NCI-H748 (cell line): ENCODE measurements around the gene VPS8.

Experiments used
- DNase-seq: peaks from one replicate; lab custom pipeline; 2025; ENCODE audit not compliant: unreplicated experiment; lab: John Stamatoyannopoulos, UW

The VPS8 gene

DNA sequence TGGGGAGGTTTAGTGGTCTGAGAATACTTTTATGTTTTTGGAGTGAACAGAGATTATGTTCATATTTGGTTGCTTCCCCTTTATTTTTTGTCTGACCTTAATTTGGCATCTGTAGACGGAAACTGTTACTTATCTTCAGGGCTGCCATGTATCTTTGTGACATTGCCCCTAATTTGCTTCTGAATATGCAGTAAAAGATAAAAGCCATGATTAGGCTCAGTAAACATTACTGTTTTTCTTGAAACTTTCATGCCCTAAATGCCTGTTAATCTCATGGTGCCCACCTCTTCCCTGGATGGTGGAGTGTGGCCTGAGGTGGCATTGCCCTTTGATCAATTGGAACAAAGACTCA is 234.2 kb downstream of the VPS8 start:
- DNase-seq, result no peak

DNA sequence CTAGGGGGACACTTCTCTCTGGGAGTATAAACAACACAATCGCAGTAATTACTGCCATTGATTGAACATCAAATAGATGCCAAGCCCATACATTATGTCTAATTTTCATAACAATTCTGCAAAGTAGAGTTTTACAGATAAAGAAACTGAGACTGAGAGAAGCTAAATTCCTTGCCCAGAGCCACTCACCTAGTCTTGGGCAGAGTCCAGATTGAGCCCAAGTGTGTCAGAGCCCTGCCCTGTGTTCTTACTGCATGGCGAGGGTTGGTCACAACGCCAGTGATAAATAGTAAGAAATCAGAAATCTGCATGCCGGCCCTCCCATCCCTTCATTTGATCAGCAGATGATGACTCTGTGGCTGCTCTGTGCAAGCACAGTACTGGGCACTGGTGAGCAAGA is 234.6 kb downstream of the VPS8 start:
- DNase-seq, result no peak

DNA sequence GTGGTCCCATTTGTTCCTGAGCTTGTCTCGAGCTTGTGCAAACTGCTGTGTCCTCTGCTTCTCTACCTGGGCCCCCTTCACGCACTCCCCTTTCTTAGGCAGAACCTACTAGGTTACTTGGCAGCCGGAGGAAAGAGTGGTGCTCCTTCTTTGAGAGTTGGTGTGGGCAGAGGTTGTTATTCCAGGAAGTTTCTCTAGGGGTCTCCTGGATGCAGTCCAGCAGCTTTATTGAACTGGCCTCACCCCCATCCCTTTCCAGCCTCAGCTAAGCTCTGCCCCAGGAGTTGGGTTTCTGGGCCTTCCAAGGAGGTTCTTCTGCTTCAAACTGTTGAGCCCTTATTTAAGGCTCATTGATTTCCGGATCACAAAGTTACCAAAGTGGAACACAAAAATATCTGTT is 237.7 kb downstream of the VPS8 start:
- no peak for DNase-seq

DNA sequence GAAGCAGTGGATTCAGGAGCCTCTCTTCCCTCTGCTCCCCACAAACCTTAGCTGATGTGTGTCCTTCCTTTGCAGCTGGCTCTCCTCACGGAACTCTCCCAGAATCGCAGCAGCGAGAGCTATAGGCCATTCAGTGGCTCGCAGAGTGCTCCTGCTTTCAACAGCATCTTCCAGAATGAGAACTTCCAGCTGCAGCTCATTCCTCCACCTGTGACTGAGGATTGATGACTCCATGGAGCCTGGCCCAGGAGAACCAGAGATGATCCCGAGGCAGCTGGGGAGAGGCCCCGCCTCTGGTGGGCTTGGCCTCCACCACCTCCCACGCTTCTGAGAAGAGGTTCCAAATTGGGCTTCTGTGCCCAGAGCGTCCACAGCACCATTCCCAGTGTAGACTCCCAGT is 239.8 kb downstream of the VPS8 start:
- DNase-seq, result no peak

DNA sequence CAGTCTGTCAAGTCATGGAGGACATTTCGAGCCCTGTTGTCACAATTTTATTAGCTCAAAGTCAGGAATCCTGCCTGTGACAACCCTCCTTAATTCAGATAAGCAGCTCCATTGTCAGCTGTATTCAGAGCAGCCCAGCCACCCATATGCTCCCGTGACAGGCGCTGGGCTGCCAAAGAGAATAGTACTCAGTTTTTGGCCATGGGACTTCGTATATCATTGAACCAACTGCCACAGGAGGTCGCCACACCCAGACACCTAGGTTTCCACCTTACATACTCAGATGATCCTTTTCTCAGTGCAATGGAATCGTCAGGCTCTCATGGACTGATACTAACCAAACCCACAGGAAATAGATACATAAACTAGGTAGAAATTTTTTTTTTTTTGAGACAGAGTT is 240.7 kb downstream of the VPS8 start:
- DNase-seq, result no peak

DNA sequence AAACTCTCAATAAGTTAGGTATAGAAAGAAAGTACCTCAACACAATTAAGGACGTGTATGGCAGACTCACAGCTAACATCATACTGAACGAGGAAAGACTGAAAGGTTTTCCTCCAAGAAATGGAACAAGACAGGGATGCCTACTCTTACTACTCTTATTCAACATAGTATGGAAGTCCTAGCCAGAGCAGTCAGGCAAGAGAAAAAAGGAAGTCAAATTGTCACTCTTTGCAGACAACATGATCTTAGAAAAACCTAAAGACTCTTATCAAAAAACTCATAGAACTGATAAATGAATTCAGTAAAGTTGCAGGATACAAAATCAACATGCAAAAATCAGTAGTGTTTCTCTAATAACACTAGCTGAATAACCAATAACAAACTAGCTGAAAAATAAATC is 244.9 kb downstream of the VPS8 start:
- no peak for DNase-seq

DNA sequence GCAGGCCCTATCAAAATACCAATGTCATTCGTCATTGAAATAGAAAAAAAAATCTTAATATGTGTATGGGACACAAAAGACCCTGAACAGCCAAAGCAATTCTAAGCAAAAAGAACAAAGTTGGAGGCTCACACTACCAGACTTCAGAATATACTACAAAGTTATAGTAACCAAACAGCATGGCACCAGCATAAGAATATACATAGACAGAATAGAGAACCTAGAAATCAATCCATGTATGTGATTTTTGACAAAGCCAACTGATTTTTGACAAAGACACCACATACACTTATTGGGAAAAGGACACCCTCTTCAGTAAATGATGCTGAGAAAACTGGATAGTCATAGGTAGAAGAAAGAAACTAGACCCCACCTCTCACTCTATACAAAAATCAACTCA is 245.9 kb downstream of the VPS8 start:
- DNase-seq, result no peak

DNA sequence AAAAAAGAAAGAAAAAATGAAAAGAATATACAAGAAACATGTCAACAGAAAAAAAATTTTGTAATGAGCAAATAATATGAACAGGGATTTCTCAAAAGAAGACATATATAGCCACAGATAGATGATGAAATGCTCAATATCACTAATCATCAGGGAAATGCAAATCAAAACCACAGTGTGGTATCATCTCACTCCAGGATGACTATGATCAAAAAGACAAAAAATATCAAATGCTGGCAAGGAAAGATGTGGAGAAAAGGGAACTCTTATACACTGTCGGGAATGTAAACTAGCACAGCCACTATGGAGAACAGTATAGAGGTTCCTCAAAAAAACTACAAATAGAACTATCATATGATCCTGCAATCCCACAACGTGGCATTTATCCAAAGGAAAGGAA is 246.8 kb downstream of the VPS8 start:
- no peak for DNase-seq

DNA sequence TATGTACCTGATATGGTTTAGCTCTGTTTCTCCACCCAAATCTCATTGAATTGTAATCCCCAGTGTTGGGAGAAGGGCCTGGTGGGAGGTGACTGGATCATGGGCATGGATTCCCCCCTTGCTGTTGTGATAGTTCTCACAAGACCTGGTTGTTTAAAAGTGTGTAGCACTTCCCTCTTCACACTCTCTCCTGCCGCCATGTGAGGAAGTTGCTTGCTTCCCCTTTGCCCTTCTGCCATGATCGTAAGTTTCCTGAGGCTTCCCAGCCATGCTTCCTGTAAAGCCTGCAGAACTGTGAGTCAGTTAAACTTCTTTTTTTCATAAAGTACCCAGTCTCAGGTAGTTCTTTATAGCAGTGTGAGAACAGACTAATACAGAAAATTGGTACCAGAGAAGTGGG is 247.8 kb downstream of the VPS8 start:
- DNase-seq, result no peak

DNA sequence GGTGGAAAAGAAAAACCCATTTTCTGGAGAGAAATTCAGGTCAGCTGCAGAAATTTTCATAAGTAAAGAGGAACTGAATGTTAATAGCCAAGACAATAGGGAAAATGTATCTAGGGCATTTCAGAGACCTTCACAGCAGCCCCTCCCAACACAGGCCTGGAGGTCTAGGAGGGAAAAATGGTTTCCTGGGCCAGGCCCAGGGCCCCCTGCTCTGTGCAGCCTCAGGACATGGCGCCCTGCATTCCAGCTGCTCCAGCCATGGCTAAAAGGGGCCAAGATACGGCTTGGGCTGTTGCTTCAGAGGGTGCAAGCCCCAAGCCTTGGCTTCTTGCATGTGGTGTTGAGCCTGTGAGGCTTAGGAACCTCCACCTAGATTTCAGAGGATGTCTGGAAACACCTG is 248.7 kb downstream of the VPS8 start:
- DNase-seq, result no peak

DNA sequence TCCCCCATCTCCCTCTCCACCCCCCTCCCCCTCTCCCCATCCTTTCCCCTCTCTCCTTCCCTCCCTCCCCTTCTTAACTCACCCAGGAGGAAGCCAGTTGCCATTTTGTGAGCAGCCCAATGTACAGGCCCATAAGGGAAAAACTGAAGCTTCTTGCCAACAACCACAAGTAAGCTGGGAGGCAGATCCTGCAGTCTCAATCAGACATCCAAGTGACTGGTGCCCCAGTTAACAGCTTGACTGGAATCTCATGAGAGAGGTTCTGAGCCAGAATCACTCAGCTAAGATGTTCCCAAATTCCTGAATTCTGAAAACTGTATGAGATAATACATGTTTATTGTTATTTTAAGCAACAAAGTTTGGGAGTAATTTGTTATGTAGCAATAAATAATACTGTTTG is 250.2 kb downstream of the VPS8 start:
- DNase-seq, result no peak

DNA sequence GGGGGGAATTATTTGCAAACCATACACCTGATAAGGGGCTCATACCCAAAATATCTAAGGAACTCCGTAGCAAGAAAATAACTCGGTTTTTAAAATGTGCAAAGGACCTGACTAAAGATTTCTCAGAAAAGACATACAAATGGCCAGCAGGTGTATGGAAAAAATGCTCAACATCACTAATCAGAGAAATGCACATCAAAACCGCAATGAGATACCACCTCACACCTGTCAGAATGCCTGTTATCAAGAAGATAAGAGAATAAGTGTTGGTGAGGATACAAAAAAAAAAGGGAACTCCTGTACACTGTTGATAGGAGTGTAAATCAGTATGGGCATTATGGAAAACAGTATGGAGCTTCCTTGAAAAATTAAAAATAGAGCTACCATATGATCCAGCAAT is 251.5 kb downstream of the VPS8 start:
- no peak for DNase-seq

DNA sequence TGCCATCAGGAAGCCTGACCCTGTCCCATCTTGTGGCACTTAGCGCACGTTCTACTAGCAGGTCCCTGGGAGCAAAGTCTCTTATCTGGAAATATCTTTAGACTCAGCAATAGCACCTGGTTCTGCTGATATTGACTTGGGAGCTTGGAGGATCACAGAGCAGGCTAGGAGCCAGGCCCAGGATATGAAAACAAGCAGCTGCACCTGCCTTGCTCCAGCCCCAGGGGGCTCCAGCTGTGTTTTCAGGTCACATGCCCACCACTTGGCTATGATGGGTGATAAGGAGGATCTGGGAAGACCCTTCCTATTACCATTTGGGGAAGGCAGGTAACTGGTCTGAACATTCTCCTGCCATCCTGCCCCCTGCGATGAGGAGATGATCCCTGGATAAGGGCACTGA is 253.1 kb downstream of the VPS8 start:
- DNase-seq, result no peak

DNA sequence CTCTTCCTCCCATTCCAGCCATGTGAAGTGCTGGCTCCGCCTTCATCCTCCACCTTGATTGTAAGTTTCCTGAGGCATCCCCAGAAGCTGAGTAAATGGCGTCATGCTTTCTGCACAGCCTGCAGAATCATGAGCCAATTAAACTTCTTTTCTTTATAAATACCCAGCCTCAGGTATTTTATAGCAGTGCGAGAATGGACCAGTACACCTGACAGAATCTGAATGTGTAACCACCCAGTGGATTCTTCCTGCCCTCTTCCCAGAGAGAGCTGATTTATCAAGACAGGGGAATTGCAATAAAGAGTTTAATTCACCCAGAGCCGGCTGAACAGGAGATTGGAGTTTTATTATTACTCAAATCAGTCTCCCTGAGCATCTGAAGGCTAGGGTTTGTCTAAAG is 254.3 kb downstream of the VPS8 start:
- DNase-seq, result no peak

DNA sequence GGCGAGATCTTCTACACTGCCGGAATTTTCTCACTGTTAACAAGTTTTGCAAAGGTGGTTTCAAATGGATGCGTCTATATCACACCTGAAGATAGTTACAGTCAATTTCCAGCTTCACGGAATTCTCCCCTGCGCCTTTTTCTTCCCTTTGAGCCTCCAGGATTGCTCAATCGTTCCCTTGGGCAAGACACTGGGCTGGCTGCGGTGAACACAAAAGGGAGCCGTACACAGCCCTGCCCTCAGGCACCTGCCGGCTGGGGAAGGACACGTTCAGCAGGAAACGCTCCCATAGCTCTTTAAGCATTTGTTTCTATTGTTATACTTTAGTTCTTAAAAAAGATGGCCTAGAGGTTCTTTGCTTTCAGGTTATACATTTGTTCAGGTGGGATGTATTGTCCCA is 255.2 kb downstream of the VPS8 start:
- no peak for DNase-seq

DNA sequence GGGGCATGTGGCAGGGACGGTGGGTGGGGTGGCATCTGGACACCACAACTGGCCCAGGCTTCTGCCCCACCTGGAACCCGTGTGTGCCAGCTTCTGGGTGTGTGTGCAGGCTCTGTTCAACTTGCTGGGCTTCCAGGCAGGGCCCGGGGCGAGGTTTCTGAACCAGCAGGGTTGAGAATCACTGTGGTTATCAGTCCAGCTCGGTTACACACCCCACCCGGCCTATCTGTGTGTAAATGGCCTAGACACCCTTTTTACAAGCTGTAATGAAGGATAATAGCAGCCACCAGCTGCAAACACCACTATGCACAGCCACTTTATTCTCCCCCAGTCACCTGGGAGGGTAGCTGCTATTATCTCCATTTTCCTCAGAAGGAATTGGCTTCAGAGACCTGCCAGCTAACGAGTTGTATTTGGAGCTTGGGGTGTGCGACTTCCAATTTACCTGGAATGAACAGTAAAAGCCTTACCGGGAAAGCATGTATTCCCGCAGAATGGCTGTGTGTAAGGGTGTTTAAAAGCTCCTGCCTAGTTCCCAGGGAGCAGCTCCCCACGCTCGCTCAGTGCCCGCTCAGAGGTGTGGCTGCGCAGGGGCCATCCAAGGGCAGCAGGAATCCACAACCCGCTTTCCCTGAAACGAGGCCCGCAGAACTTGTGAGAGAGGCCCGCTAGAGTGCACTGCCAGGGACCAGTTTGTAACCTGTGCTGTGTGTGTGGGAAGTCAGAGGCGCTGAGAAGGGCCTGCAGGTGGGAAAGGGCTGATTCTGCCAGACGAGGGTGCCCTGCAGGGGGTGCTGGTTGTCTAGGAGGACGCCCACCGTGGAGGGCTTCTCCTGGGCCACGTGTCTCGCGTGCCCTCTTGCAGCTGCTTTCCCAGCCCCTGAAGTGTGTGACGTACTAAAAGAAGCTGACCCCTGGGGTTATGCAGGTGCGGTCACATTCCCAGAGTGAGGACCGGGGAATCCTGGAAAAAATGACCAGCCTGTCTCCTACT is 257.4 kb downstream of the VPS8 start:
- peak; percentile 3 for DNase-seq

DNA sequence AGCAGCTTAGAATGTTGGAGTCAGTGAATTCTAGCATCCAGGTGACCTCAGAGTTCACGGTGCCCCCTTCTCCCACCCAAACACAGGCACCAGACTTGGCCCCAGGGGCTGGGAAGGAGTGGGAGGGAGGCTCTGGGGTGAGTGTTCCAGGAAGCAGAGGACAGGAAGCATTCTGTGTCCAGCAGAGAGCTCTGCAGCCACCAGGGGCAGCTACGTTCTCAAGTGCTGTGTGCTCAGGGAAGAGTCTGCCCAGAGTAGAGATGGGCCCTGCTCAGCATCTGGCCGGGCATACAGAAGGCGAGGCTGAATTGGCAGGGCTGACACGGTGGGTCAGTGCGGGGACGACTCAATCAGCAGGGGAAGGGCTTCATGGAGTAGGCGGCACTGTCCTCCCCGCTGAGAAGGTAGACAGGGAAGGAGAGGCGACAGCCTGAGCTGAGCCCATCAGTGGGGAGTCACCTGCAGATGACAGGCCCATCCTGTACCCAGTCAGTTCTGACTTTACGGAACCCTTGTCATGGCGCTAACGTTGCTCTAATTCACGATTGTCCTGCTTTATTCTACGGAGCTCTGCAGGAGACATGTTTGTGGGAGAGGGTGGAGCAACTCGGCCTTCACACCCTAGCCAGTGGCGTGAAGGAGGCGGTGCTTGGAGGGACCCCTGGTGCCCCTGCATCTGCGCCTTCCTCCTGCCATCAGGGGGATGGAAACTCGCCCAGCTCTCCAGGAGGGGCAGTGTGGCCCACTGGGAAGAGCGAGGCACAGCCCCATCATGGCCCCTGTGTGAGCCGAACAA is 258.7 kb downstream of the VPS8 start:
- peak; percentile 3 for DNase-seq

DNA sequence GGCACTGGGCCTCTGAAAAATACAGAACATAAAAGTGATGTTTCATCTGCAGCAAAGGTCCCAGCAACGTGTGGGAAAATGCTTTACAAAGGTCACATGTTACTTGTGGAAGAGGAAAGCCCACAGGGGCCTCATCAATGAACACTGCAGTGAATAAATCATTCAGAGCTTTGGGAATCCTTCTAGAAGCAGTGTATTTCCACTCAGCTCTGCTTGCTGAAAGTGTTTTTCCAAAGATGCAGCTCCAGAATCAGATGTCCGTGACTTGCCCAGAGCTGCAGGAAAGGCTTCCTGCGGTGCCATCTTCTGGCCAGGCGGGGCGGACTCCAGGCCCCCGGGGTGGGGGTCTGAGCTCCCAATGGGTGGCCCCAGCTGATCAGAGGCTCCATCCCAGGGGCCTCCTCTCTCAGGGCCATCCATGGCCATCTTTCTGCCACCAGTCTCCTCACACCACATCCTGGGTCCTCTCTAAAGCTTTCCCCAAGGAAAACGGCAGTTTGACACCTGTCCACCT is 259.4 kb downstream of the VPS8 start:
- DNase-seq, result no peak

DNA sequence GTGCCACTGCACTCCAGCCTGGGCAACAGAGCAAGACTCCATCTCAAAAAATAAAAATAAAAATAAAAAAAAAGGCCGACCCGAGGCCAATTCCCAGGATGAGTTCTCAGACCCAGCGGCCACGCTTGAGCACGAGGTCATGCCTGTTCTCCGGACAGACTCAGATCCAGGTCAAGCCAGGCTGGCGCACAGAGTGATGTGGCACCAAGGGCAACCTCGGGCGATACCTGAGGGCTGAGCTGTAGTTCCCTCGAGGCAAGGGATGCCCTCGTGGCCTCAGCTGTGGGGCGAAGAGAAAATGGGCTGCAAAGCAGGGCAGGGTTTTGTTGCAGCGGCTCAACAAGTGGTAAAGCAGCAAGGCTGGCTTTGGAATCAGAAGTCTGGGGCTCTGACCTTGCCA is 263.6 kb downstream of the VPS8 start:
- no peak for DNase-seq

DNA sequence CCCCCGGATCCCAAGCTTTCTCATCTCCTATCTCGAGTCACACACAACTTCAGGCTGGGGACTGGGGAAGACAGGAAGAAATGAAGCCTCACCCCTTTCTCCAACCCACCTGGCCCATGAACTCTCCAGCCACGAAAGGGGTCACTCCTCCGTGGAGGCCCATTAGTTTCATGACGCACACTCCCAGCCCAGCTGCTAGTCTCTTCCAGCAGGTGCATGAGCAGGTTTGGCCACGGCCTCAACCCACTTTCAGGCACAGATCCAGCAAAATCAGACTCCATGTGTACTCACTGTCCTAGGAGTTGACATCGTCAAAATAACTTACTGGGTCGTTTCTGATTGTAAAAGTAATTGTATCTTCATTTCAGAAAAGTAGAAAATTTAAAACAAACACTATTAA is 264.3 kb downstream of the VPS8 start:
- DNase-seq, result no peak

DNA sequence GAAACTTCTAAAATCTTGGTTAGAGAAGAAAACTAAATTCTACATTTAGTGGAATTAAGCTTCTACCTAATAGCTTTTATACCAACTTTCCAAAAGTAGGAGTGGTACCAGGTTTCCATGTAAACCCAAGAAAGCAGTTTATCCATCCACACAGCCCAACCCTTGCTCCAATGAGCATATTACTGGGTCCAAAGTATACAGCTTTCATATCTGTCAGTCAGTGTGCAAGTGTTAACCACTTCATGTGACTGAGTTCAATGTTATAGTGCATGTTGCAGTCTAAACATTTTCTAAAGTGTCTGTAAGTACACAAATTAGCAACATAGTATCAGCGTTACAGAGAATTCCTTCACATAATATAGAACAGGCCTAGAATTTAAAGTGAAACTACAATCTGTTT is 267.7 kb downstream of the VPS8 start:
- DNase-seq, result no peak

DNA sequence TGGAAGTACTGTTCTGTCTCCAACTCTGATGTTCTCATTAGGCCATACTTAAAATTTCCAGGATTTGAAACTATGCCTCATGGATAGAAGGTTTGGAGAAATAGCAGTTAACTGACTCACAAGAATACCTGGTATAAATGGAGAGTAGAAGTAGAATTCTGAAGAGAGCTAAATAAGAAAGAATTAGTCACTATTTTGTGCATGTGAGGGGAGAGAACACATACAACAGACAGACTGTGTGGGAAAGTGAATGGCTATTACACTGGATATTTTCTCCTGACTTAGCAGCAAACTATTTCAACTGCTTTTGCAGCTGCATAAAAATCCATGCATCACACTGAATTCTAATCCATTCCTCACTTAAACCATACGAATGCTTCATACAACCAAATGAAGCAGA is 269.6 kb downstream of the VPS8 start:
- no peak for DNase-seq
